Activated T-cell treated with anti-CD3 and anti-CD28 coated beads for 24 hours (primary cell): ENCODE measurements around the gene ZNF581.
A peak's percentile ranks its signal among the peaks of the same experiment; 100 is the strongest.

ENCODE experiments used
- DNase-seq: peaks from one replicate; pipeline ENCODE4 v3.0.0-alpha.2; 2020; ENCODE audit warnings: low read depth

Gene ZNF581, protein sequence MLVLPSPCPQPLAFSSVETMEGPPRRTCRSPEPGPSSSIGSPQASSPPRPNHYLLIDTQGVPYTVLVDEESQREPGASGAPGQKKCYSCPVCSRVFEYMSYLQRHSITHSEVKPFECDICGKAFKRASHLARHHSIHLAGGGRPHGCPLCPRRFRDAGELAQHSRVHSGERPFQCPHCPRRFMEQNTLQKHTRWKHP

DNA sequence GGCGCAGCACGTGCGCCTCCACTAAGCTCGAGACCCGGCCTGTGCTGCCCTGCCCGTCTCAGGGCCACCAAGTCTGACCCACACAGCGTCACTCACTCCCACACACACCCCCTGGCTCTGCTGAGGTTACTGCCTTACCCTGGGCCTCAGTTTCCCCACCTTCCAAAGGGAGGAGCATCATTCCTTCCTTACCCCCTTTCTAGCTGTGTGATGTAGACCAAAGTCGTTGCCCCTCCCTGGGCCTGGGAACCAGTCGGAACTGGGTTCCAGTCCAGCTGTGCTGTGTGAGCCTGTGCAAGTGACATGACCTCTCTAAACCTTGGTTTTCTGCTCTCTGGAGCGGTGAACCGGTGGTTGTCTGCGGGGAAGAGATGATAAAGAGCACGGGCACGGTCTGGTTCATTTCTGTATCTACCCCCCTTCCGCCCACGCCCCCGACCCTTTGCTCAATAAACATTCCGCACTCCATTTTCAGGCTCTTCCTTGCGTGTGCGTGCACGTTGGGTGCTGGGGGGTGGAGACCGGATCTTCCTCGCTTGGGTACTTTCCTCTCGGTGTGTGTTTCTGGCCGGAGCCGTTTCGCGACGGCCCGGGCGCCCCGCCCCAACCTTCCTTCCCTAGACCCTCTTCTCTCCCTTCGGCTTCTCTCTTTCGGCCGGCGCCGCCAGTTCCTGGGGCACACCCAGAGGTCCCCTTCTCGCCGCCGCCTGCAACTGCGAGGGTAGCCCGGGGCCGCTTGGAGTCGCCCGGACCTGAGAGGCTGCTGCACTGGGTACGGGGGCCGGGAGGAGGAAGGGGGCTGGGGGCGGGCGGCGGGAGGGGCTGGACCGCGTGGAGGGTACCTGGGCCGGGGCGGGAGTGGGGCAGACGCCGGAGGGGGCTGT lies at the start of gene ZNF581:
Gene ZNF581 (plus strand): TSS at position 647 of the 884 bp plus-strand sequence. CDS start 923 bp downstream, outside the sequence.
- peak; percentile 81 for DNase-seq

DNA sequence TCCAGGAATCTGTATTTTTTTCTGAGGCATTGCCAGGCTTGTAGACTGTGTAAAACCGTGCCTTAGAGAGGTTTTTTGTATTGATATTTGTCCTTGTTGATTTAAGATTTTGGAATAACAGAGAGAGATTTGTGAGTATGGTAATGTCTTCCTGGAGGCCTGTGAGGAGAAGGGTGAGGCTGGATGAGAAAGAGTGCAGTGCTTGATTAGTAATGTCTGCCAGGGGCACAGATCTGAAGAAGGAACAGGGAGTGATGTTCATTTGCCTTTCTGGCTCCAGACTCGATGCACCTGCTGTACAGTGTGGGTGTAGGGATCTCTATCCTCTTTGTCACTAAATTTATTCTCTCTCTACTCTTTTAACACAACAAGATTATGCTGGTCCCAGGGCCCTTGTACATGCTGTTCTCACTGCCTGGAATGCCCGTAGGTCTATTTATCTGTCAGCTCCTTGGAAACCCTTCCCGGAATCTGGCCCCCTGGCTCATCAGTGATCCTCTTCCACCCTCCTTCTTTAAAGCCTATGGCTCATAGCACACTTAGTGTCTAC lies 48.4 kb upstream of the ZNF581 start:
- DNase-seq, result no peak

DNA sequence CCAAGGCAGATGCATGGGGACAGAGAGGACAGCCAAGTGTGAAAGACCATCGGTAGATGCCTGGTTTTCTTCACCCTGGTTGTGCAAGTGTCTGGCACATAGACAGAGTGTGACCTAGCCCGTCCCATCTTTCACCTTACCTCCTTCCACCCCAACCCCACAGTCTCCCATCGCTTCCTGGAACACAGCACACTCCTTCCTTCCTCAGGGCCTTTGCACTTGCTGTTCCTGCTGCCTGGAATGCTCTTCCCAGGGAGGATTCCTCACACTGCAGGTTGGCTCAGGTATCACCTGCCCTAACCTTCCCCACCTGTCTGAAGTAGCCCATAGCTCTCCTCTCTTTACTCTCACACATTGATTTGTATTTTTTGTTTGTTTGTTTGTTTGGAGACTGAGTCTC lies 47.1 kb upstream of the ZNF581 start:
- no peak for DNase-seq

DNA sequence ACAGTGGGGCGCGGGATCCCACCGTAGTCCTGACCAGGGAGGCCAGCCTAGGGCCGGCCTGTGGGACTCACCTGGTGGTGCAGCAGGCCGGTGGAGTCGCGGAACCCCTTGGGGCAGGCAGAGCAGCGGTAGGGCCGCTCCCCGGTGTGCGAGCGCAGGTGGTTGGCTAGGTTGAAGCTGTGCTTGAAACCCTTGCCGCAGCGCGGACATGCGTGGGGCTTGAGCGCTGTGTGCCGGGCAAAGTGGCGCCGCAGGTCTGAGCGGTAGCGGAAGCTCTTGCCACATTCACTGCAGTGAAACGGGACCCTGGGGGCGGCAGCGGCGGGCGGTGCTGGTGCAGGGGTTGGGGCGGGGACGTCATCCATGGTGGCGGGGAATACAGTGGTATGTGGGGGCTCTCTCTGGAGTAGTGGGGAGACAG lies 45.9 kb upstream of the ZNF581 start:
- DNase-seq, result no peak

DNA sequence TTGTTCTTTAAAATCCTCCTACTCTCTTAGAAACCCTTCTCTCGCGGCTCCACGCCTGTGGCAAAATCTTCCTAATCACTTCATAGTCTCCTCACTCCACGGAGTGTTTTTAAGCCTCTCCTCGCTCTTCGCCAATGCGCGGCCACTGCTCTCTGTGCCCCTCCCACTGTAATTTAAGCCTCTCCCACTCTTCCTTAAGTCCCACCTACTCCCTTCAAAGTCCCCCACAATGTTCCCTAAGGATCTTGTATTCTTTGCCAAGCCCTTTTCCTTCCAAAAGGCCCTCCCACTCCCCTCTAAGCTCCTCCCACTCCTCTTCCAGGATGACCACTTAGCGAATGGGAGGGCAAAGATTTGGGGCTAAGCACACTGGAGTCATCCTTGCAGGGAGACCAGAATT lies 45.4 kb upstream of the ZNF581 start:
- no peak for DNase-seq

DNA sequence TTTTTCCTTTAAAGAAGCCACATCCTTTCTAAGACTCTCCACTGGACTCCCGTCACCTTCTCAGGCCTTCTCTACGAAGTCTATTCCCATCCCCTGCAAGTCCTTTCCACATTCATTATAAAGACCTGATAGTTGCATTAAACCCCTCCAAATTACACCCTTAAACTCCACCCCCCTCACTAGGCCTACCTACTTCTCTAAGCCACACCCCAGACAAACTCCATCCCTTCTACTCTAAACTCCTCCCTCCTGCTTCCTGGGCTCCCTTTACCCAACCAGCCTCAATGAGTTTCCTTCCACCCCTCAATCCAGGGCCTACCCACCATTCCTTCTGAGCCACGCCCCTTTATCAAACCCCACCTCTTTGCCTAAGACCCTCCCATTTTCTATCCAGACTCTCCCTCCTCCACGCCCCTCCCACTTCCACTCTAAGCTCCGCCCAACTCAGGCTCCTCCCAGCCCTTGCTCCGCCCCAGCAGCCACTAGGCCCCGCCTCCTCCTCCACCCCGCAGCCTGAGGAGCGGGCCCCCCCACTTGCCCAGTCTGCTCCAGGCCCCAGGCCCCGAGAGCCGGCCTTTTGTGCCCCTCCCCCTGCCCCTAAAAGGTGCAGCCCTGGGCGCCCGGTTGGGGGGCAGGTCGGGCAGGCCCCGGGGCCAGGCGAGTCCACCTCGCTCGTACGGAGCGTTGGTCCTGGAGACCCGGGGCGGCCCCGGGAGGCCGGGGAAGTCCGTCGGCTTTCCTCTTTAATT lies 44.6 kb upstream of the ZNF581 start:
- DNase-seq, result peak; percentile 90

DNA sequence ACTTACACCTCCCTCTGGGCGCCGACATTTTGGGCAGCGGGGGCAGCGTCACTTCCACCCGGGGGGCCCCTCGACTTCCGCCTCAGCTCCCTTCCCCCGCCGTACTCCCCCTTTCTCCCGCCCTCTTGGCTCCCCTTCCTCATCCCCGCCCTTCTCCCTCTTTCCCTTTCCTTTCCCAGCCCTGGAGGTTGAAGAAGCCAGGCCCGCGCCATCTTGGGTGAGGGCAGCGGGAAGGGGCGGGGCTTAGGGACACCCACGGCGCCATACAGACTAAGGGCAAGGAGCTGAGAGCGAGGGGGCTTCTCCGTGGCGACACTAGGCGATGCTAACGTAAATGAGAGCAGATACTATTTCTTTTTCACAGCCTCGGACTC lies 44.0 kb upstream of the ZNF581 start, which contains the start of gene FIZ1:
Gene FIZ1 (minus strand): TSS at position 50 of the 374 bp plus-strand sequence. CDS start 1,652 bp downstream, outside the sequence.
- peak; percentile 97 for DNase-seq

DNA sequence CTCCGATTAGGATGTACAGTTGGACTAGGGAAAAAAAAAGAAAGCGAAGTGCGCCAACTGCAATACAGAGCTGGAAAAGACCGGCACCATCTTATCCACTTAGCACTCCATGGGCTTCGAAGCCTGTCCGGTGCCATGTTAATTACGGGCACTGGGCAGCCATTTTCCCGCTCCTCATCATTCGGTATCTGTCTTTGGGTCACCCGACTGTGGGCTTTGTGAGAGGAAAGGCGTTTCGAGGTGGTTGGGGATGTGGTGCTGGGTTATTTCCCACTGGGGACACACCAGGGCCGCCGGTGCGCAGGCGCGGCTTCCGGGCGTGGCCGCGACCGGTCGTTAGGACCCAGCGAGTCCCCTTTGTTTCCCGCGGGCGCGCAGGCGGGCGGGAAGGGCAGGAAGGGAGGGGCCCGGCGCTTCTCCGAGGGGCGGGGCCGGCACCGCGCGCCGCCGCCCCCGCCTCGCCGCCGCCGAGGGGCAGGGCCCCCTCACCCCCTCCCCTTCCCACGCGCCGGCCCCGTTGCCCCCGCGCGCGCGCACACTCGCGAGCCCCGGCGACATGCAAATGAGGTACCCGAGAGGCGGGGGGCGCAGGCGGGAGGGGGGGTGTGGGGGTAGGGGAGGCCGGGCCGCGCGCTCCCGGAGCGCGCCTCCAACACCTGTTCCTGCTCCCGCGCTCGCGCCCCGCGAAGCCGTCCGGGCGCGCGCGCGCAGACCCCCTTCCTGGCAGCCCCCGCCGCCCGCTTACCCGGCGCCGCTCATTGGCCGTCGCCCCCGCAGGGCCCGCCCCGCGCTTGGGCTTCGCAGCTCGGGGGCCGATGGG lies 43.4 kb upstream of the ZNF581 start, which contains the start of gene ZNF524:
Gene ZNF524 (plus strand): TSS at position 447 of the 820 bp plus-strand sequence. CDS start 1,825 bp downstream, outside the sequence.
- DNase-seq, result peak; percentile 78

DNA sequence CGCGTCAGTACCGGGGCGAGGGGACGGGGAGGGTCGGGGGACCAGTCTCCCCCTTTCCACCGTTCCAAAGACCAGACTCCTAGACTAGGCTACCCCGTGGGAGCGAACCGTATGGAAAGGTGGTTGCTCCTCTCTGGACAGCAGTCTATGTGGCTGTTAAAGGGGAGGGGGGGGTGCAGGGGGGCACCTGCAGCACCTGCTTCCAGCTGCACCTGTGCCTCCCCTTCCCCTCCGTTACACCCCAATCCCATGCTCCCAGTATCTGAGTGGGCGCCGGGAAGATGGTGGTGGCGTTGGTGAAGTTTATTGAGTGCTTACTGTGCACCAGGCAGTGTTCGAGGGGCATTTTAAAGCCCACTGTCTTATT lies 42.8 kb upstream of the ZNF581 start:
- no peak for DNase-seq

DNA sequence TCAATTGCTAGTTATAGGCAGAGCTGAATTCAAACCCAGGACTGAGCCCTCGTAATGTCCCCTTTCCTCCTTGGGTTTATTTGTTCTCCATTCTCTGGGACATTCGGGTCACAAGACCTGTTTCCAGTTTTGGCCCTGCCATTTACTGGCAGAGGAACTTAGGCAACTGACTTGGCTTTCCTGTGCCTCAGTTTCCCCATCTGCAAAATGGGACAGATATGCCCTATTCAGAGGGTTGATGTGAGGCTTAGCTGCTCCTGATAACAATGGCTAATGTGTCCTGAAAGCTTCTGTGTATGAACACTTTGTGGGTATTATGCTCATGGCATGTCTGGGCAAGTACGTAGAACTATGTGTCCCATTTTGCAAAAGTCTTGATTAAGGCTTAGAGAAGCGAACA lies 42.4 kb upstream of the ZNF581 start:
- DNase-seq, result no peak

DNA sequence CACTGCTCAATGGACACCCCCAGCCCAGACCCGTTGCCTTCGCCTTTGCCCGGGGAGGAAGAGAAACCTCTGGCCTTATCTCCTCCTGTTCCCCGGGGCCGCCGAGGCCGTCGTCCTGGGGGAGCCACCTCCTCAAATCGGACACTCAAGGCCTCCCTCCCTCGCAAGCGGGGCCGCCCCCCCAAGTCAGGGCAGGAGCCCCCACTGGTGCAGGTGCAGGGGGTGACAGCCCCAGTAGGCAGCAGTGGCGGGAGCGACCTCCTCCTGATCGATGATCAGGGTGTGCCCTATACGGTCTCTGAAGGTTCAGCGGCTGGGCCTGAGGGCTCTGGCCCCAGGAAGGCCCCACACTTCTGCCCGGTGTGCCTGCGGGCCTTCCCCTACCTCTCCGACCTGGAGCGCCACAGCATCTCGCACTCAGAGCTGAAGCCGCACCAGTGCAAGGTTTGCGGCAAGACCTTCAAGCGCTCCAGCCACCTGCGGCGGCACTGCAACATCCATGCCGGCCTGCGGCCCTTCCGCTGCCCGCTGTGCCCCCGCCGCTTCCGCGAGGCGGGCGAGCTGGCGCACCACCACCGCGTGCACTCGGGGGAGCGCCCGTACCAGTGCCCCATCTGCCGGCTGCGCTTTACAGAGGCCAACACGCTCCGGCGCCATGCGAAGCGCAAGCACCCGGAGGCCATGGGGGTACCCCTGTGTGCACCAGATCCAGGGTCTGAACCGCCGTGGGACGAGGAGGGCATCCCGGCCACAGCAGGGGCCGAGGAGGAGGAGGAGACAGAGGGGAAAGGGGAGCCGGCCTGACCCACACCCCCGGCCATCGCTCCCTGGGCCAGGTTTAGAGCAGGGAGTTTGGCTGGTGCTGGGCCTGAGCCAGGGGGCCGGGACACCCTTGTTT lies 41.1 kb upstream of the ZNF581 start:
- no peak for DNase-seq

DNA sequence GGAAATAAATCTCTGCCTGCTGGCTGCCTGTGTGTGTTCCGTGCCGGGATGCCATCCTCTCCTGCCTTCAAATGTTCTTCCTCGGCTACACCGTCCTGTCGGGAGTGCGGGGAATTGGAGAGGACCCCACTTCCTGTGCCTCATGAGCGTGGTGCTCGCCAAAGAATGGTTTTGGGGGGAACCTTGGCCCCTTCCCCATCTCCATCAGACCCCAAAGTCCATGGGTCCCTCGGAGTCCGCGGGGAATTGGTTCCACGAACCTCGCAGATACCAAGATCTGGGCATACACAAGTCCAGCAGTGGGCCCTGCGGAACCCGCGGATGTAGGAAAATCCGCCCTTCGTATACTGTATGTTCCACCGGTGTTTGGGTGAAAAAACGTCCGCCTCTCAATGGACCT lies 40.3 kb upstream of the ZNF581 start:
- DNase-seq, result no peak

DNA sequence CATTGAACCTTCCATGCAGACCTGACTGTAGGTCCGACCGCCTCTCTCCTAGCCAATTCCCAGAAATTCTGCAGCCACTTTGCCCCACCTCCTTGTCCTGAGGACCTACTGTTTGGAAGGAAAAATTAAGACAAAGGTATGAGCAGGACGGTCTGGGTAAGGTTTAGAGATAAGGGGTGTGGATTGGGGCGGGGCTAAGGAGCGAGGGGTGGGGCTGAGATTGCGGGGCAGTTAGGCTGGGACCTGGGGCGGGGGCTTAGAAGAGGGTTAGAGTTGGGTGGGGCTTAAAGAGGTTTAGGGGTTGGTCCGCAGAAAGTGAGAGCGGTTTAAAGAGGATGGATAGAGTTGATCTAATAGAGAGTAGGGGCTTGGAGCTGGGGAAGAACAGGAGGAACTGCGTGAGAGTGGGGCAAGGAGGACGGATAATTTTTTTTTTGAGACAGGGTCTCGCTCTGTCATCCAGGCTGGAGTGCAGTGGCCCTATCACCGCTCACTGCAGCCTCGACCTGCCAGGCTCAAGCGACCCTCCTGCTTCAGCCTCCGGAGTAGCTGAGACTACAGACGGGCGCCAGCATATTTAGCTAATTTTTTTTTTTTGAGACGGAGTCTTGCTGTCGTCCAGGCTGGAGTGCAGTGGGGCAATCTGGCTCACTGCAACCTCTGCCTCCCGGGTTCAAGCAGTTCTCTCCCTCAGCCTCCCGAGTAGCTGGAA lies 39.7 kb upstream of the ZNF581 start:
- no peak for DNase-seq

DNA sequence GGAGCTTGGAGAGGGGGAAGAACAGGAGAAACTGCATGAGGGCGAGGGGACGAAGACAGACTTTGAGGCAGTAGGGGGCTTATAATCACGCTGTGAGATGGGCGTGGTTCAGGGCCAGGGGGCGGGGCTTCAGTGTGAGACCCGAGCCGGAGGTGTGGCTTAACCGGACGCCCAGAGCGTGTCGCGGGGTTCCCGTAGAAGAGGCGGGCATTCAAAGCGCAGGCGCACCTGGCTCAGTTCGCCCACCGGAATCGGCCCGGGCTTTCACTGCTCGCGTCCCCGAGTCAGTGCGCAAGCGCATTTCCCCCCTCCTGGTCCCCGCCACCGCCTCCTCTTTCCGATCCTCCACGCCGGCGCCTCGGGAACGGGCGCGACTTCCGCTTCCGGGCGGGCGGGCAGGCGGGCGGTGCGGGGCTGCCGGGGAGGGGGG lies 38.2 kb upstream of the ZNF581 start:
- peak; percentile 99 for DNase-seq

DNA sequence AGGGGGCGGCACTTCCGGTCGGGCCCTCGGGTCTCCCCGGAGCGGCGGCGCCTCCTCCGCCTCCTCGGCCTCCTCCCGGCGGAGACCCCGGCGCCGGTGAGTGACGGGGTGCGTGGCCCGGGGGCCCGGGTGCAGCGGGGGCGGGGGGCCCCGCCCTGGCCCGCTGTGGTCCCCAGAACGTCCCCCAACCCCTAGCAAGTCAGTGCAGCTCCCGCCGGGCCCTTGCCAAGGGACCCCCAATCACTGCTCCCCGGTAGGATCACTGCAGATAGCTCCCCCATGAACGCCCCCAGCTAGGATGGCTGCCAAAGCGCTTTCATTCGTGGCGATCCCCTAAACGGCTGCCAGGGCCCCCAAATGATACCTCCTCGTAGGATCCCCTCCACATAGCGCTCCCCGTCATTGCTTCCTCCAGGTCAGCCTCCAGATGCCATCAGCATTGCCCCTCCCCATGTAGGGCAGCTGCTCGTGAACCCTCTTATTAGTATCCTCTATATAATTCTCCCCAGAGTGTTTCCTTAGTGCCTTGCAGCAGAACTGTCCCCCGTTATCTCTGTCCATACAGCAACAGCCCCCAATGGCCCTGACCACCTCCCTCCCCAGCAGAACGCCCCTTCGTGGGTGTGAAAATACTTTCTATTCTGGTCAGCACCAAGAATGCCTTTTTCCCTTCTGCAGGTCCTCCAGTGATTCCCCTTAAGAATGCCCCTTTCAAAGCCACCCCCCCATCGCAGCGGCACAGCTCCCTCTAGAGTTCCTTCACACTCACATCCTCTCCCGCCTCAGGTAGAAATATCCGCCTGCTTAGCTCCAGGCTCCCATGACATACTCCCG lies 37.6 kb upstream of the ZNF581 start, which contains the start of gene ZNF865:
Gene ZNF865 (plus strand): TSS at position 11 of the 834 bp plus-strand sequence. CDS start 7,972 bp downstream, outside the sequence.
- peak; percentile 66 for DNase-seq

DNA sequence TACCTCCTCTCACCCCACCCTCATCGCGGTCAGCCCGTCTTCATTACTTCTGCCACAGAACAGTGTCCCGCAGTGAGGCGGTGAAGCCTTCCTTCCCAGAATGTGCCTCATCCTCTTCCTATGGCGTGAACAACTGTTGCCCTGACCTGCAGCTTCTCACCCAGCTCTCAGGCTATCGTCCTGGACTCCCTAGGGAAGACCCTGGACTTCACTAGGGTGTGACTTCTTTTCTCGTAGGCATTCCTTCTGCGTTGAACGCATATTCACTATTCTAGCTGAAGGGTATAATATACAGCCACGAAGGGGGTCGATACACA lies 37.0 kb upstream of the ZNF581 start:
- no peak for DNase-seq

DNA sequence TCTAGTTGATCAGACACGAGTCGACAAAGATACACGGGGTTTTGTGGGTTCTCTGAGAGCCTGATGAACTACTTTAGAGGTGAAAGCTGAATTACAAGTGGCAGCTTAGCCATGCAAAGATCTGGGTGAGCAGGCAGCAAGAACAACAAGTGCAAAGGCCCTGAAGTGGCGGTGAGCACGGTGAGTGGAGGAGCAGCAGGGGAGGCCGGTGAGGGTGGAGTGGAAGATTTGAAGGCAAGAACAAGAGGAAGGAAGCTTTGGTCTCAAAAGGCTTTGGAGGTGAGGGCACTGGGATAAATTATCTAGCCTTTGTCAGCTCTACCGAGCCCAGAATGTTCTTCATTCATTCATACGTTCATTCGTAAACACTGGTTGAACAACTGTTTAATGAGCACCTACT lies 36.6 kb upstream of the ZNF581 start:
- no peak for DNase-seq

DNA sequence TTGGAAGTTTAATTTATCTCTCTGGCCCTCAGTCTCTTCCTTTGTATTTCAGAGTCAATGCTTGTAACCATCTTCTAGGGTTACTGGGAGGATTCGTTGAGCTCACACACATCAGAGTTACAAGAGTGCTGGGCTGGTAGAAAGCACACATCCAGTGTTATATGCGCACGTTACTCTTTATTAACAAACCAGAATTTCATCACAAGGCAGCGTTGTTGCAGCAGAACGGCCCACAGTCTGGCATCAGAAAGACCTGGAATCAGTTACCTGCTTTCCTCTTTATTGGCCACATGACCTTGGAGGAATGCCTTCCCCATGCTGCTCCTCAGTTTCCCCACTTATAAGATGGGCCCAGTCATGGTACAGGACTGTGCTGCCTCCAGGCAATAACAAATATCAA lies 34.1 kb upstream of the ZNF581 start:
- DNase-seq, result no peak
